ENCODE measurements around the gene DDX10.

- TF ChIP-seq, protein P1, sequence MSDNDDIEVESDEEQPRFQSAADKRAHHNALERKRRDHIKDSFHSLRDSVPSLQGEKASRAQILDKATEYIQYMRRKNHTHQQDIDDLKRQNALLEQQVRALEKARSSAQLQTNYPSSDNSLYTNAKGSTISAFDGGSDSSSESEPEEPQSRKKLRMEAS (IDR thresholded peaks at IDR 0.05) = no peak
- TF ChIP-seq CREB1 (IDR thresholded peaks at IDR 0.05; ENCODE audit: low read depth) (no peak), USF1 (IDR thresholded peaks at IDR 0.05) (no peak), TEAD4 (IDR thresholded peaks at IDR 0.05) (no peak), TAF1 (IDR thresholded peaks at IDR 0.05; ENCODE audit: low read depth) (no peak), YY1 (IDR thresholded peaks at IDR 0.05; ENCODE audit: low read depth) (no peak), RAD21 (IDR thresholded peaks at IDR 0.05; ENCODE audit: low read depth) (no peak)
- TF ChIP-seq, protein P2, sequence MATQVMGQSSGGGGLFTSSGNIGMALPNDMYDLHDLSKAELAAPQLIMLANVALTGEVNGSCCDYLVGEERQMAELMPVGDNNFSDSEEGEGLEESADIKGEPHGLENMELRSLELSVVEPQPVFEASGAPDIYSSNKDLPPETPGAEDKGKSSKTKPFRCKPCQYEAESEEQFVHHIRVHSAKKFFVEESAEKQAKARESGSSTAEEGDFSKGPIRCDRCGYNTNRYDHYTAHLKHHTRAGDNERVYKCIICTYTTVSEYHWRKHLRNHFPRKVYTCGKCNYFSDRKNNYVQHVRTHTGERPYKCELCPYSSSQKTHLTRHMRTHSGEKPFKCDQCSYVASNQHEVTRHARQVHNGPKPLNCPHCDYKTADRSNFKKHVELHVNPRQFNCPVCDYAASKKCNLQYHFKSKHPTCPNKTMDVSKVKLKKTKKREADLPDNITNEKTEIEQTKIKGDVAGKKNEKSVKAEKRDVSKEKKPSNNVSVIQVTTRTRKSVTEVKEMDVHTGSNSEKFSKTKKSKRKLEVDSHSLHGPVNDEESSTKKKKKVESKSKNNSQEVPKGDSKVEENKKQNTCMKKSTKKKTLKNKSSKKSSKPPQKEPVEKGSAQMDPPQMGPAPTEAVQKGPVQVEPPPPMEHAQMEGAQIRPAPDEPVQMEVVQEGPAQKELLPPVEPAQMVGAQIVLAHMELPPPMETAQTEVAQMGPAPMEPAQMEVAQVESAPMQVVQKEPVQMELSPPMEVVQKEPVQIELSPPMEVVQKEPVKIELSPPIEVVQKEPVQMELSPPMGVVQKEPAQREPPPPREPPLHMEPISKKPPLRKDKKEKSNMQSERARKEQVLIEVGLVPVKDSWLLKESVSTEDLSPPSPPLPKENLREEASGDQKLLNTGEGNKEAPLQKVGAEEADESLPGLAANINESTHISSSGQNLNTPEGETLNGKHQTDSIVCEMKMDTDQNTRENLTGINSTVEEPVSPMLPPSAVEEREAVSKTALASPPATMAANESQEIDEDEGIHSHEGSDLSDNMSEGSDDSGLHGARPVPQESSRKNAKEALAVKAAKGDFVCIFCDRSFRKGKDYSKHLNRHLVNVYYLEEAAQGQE (IDR thresholded peaks at IDR 0.05; ENCODE audit: low read depth) = no peak
Observed at GRCh38 chr11:108906329-108906728, 241.5 kb downstream of the DDX10 start.
